Mammary epithelial cell (primary cell): ENCODE data around the gene PTGER1.

Source experiments
- CTCF ChIP-seq, 2 donors: IDR thresholded peaks in 1 of 2; conservative IDR thresholded peaks in 1 of 2; 2 replicates each; pipeline ENCODE4 v1.5.1; 2011 to 2012; ENCODE audit warnings: inconsistent platforms in 2 of 2, low read length in 2 of 2, mild to moderate bottlenecking in 2 of 2, control low read depth in 1 of 2, low read depth in 1 of 2; ENCODE audit not compliant: insufficient read depth in 1 of 2; ENCODE audit errors: extremely low read depth in 1 of 2
- EZH2 ChIP-seq: IDR thresholded peaks from 2 replicates; pipeline ENCODE4 v1.6.1; 2012; ENCODE audit warnings: low read length, inconsistent platforms, borderline replicate concordance

- TF ChIP-seq CTCF (conservative IDR thresholded peaks at IDR 0.05 in 1 of 2, IDR thresholded peaks at IDR 0.05 in 1 of 2; ENCODE audit: extremely low read depth in 1 of 2, insufficient read depth in 1 of 2, low read depth in 1 of 2, low read length in 2 of 2) (no peak), EZH2 (no peak)
Observed at GRCh38 chr19:14430712-14431111, 44.4 kb downstream of the PTGER1 start.
